ENCODE data around the gene FKBP7. TPM values are rescaled to one million over a fixed set of nuclear protein-coding genes. Genes with fewer than 3 reads are reported as not detected.

The FKBP7 gene
- total RNA-seq, 2 donors from 2014 or later: 4.1 to 6.3 TPM

- Histone ChIP-seq H3K27ac (ENCODE audit: low read depth, low read length) (no peak overlapping the region), H3K4me3 (ENCODE audit: low read length) (no peak overlapping the region), H3K27me3 (ENCODE audit: control insufficient read depth, insufficient read depth, low read length, poor library complexity, severe bottlenecking) (no peaks in the 10 kb centered on the region), H3K4me1 (ENCODE audit: control insufficient read depth, insufficient read depth, low read length) (no peaks in the 10 kb centered on the region), H3K9me3 (ENCODE audit: control insufficient read depth, low read length) (no peaks in the 10 kb centered on the region), H3K36me3 (ENCODE audit: control insufficient read depth, insufficient read depth, low read length) (peaks cover 12% of the 10 kb centered on the region), H3K9ac (ENCODE audit: extremely low read depth, low read length, poor library complexity, severe bottlenecking) (no peak overlapping the region)
- no peak overlapping the region for H3K27ac Mint-ChIP-seq
- peaks cover 19% of the 10 kb centered on the region for H3K4me1 Mint-ChIP-seq
- H3K27me3 Mint-ChIP-seq (ENCODE audit: insufficient read depth): no peaks in the 10 kb centered on the region
- no peak for DNase-seq
- H3K36me3 Mint-ChIP-seq (ENCODE audit: low read depth): peaks cover 13% of the 10 kb centered on the region
- H3K4me3 Mint-ChIP-seq: no peak overlapping the region
- TF ChIP-seq CTCF (conservative IDR thresholded peaks at IDR 0.05): no peak
- 93 to 95% methylated on average over 3 to 5 of the region's 5 CpGs for WGBS, 2 experiments (ENCODE audit: insufficient coverage in 1 of 2, insufficient read length in 1 of 2)
- no peaks in the 10 kb centered on the region for H3K9me3 Mint-ChIP-seq
Observed at GRCh38 chr2:178452870-178453269, 25.5 kb downstream of the FKBP7 start.

GRCh38 chr2:178452334-178452733, 26.1 kb downstream of the FKBP7 start:
- peaks cover 19% of the 10 kb centered on the region for H3K4me1 Mint-ChIP-seq
- Histone ChIP-seq H3K9ac (ENCODE audit: extremely low read depth, low read length, poor library complexity, severe bottlenecking) (no peak overlapping the region), H3K4me3 (ENCODE audit: low read length) (no peak overlapping the region), H3K4me1 (ENCODE audit: control insufficient read depth, insufficient read depth, low read length) (no peaks in the 10 kb centered on the region), H3K9me3 (ENCODE audit: control insufficient read depth, low read length) (no peaks in the 10 kb centered on the region), H3K27ac (ENCODE audit: low read depth, low read length) (no peak overlapping the region), H3K36me3 (ENCODE audit: control insufficient read depth, insufficient read depth, low read length) (peaks cover 16% of the 10 kb centered on the region), H3K27me3 (ENCODE audit: control insufficient read depth, insufficient read depth, low read length, poor library complexity, severe bottlenecking) (no peaks in the 10 kb centered on the region)
- peaks cover 16% of the 10 kb centered on the region for H3K36me3 Mint-ChIP-seq (ENCODE audit: low read depth)
- no peak for DNase-seq
- peak overlapping the region; percentile 79 for H3K4me3 Mint-ChIP-seq
- WGBS, 2 experiments (ENCODE audit: insufficient coverage in 1 of 2, insufficient read length in 1 of 2): 100% methylated on average over 1 of the region's 2 CpGs; no CpG with 5 or more reads in 1 of the 2 experiments
- no peak for TF ChIP-seq CTCF (conservative IDR thresholded peaks at IDR 0.05)
- H3K27me3 Mint-ChIP-seq (ENCODE audit: insufficient read depth): no peaks in the 10 kb centered on the region
- no peaks in the 10 kb centered on the region for H3K9me3 Mint-ChIP-seq
- H3K27ac Mint-ChIP-seq: no peak overlapping the region

- Histone ChIP-seq H3K4me3 (ENCODE audit: low read length) (peak within 1 kb of the TSS; percentile 92), H3K36me3 (ENCODE audit: control insufficient read depth, insufficient read depth, low read length) (peaks cover 27% of the 10 kb centered on the region), H3K9ac (ENCODE audit: extremely low read depth, low read length, poor library complexity, severe bottlenecking) (peak within 1 kb of the TSS; percentile 97), H3K9me3 (ENCODE audit: control insufficient read depth, low read length) (no peaks in the 10 kb centered on the region), H3K27me3 (ENCODE audit: control insufficient read depth, insufficient read depth, low read length, poor library complexity, severe bottlenecking) (no peaks in the 10 kb centered on the region), H3K4me1 (ENCODE audit: control insufficient read depth, insufficient read depth, low read length) (no peaks in the 10 kb centered on the region), H3K27ac (ENCODE audit: low read depth, low read length) (peak within 1 kb of the TSS; percentile 99)
- H3K4me1 Mint-ChIP-seq: peaks cover 19% of the 10 kb centered on the region
- TF ChIP-seq CTCF (conservative IDR thresholded peaks at IDR 0.05): no peak
- H3K4me3 Mint-ChIP-seq: peak within 1 kb of the TSS; percentile 79
- 0 to 4% methylated on average over 8 to 76 of the region's 76 CpGs for WGBS, 2 experiments (ENCODE audit: insufficient coverage in 1 of 2, insufficient read length in 1 of 2)
- peak within 1 kb of the TSS; percentile 100 for H3K27ac Mint-ChIP-seq
- no peaks in the 10 kb centered on the region for H3K9me3 Mint-ChIP-seq
- peak; percentile 99 for DNase-seq
- H3K27me3 Mint-ChIP-seq (ENCODE audit: insufficient read depth): no peaks in the 10 kb centered on the region
- H3K36me3 Mint-ChIP-seq (ENCODE audit: low read depth): peaks cover 27% of the 10 kb centered on the region
Observed at GRCh38 chr2:178450774-178451525, 27.4 kb downstream of the FKBP7 start, which contains the start of the genes PJVK and PRKRA. PJVK (plus strand) TSS chr2:178451378; CDS start chr2:178453410, 2,032 bp downstream. PRKRA (minus strand) TSS chr2:178451175; CDS start chr2:178451030, 145 bp downstream.
